Panc1 (cell line): ENCODE measurements around the gene RHBDF2.

Source experiments
- CTCF ChIP-seq: fragments of 450-650 bp; IDR thresholded peaks from 2 replicates; pipeline ENCODE4 v1.5.1; 2017; ENCODE audit warnings: mild to moderate bottlenecking
- POLR2AphosphoS5 ChIP-seq: IDR thresholded peaks from 2 replicates; pipeline ENCODE4 v1.6.1; 2012; ENCODE audit warnings: mild to moderate bottlenecking, low read depth, low read length, moderate library complexity

GRCh38 chr17:76440751-76441362 is 60.4 kb downstream of the RHBDF2 start:
- no peak for TF ChIP-seq CTCF
- no peak for TF ChIP-seq POLR2AphosphoS5
